ENCODE data around the gene INAFM1. TPM values are rescaled to one million over a fixed set of nuclear protein-coding genes. Genes with fewer than 3 reads are reported as not detected.

INAFM1 gene
- total and polyA plus RNA-seq, 10 donors: 3.9 to 19.8 (median 12.1) TPM

GRCh38 chr19:47323409-47323808, 48.7 kb downstream of the INAFM1 start:
- intact Hi-C loops (cut with DNase I; ENCODE audit: low total_unique reads): no loop called here
- DNase-seq: no peak
- no peak for TF ChIP-seq CTCF (IDR thresholded peaks at IDR 0.05 in 8 of 11, conservative IDR thresholded peaks at IDR 0.05 in 3 of 11)
- TF ChIP-seq POLR2AphosphoS5 (IDR thresholded peaks at IDR 0.05): peak in 1 of 3 donors; percentile 5
- TF ChIP-seq POLR2A (IDR thresholded peaks at IDR 0.05): no peak
- Histone ChIP-seq H3K4me1 (peaks cover 0 to 30% (median 8%) of the 10 kb centered on the region in 6 donors), H3K27me3 (replicated peaks in 1 of 7) (peaks cover 0 to 43% (median 6%) of the 10 kb centered on the region in 7 donors), H3K36me3 (peaks cover 0 to 34% (median 2%) of the 10 kb centered on the region in 6 donors), H3K27ac (peak overlapping the region in 7 of 8 donors; percentile 41 to 86 (median 80)), H3K9me3 (peaks cover 0 to 5% (median 0%) of the 10 kb centered on the region in 8 donors), H3K4me3 (peak overlapping the region in 2 of 8 donors; percentile 4 to 55)
- WGBS, 5 donors: 70 to 87% (median 83%) methylated on average over 8 of the region's 8 CpGs

- Histone ChIP-seq H3K27ac (peak overlapping the region in 7 of 8 donors; percentile 54 to 86 (median 80)), H3K27me3 (replicated peaks in 1 of 7) (peaks cover 0 to 38% (median 6%) of the 10 kb centered on the region in 7 donors), H3K4me1 (peaks cover 0 to 30% (median 8%) of the 10 kb centered on the region in 6 donors), H3K36me3 (peaks cover 0 to 30% (median 2%) of the 10 kb centered on the region in 6 donors), H3K9me3 (peaks cover 0 to 5% (median 0%) of the 10 kb centered on the region in 8 donors), H3K4me3 (peak overlapping the region in 2 of 8 donors; percentile 5 to 55)
- no peak for TF ChIP-seq POLR2AphosphoS5 (IDR thresholded peaks at IDR 0.05)
- TF ChIP-seq CTCF (IDR thresholded peaks at IDR 0.05 in 8 of 11, conservative IDR thresholded peaks at IDR 0.05 in 3 of 11): no peak
- no peak for TF ChIP-seq POLR2A (IDR thresholded peaks at IDR 0.05)
- WGBS, 5 donors: 77 to 87% (median 80%) methylated on average over 12 of the region's 12 CpGs
- intact Hi-C loops (cut with DNase I; ENCODE audit: low total_unique reads): no loop called here
- DNase-seq: no peak
Observed at GRCh38 chr19:47323872-47324271, 49.2 kb downstream of the INAFM1 start.

GRCh38 chr19:47324502-47324901, 49.8 kb downstream of the INAFM1 start:
- Histone ChIP-seq H3K9me3 (peaks cover 0 to 5% (median 0%) of the 10 kb centered on the region in 8 donors), H3K27ac (peak overlapping the region in 7 of 8 donors; percentile 54 to 86 (median 80)), H3K27me3 (replicated peaks in 1 of 7) (peaks cover 0 to 37% (median 6%) of the 10 kb centered on the region in 7 donors), H3K4me3 (peak overlapping the region in 1 of 8 donors; percentile 55), H3K36me3 (peaks cover 0 to 23% (median 2%) of the 10 kb centered on the region in 6 donors), H3K4me1 (peaks cover 0 to 29% (median 8%) of the 10 kb centered on the region in 6 donors)
- WGBS, 5 donors: 30 to 45% (median 36%) methylated on average over 9 of the region's 9 CpGs
- peak; percentile 84 for DNase-seq
- peak in 2 of 3 donors; percentile 60 to 91 for TF ChIP-seq POLR2AphosphoS5 (IDR thresholded peaks at IDR 0.05)
- no peak for TF ChIP-seq CTCF (IDR thresholded peaks at IDR 0.05 in 8 of 11, conservative IDR thresholded peaks at IDR 0.05 in 3 of 11)
- intact Hi-C loops (cut with DNase I; ENCODE audit: low total_unique reads): no loop called here

Small RNA genes within 50 kb of the gene (microRNA-seq; reads per million reads assigned to microRNA genes)
- gene MIR3190: 0 reads per million in 3 donors
- gene MIR3191: 0 reads per million in 3 donors

Small RNA genes within 50 kb of the gene (small RNA-seq; reads per million reads assigned to genes)
- gene MIR3190: 0 reads per million in 4 donors

Other genes with a start within 250 kb of the INAFM1 start
- 10 to 100 TPM; 23.6 to 31.0 (median 26.3) TPM for gene TMEM160, start 226.3 kb upstream of the INAFM1 start, total RNA-seq
- 10 to 100 TPM in 2 of 3 donors, 1 to 10 TPM in 1; 7.4 to 20.5 (median 10.1) TPM for gene TMEM160, start 226.3 kb upstream of the INAFM1 start, polyA plus RNA-seq
- gene ZC3H4, start 161.1 kb upstream of the INAFM1 start, total RNA-seq: 10 to 100 TPM; 26.8 to 68.7 (median 44.1) TPM
- 10 to 100 TPM in 1 of 3 donors, 1 to 10 TPM in 2; 6.0 to 14.2 (median 7.5) TPM for gene ZC3H4, start 161.1 kb upstream of the INAFM1 start, polyA plus RNA-seq
- gene SAE1, start 144.1 kb upstream of the INAFM1 start, total RNA-seq: 10 to 100 TPM; 42.7 to 72.4 (median 59.5) TPM
- 10 to 100 TPM; 28.1 to 53.3 (median 43.9) TPM for gene SAE1, start 144.1 kb upstream of the INAFM1 start, polyA plus RNA-seq
- gene BBC3, start 43.7 kb upstream of the INAFM1 start, total RNA-seq: 10 to 100 TPM in 6 of 7 donors, 1 to 10 TPM in 1; 6.3 to 17.0 (median 11.3) TPM
- gene BBC3, start 43.7 kb upstream of the INAFM1 start, polyA plus RNA-seq: 10 to 100 TPM in 1 of 3 donors, 1 to 10 TPM in 2; 7.1 to 12.6 (median 9.5) TPM
- 10 to 100 TPM; 13.0 to 43.0 (median 32.6) TPM for gene CCDC9, start 18.4 kb upstream of the INAFM1 start, total RNA-seq
- 10 to 100 TPM; 11.0 to 38.7 (median 15.9) TPM for gene CCDC9, start 18.4 kb upstream of the INAFM1 start, polyA plus RNA-seq
- 100 to 1,000 TPM in 1 of 7 donors, 10 to 100 TPM in 6; 33.1 to 124 (median 64.0) TPM for gene C5AR1, start 35.0 kb downstream of the INAFM1 start, total RNA-seq
- gene C5AR1, start 35.0 kb downstream of the INAFM1 start, polyA plus RNA-seq: 1 to 10 TPM; 4.0 to 9.4 (median 4.6) TPM
- gene C5AR2, start 57.3 kb downstream of the INAFM1 start, total RNA-seq: 10 to 100 TPM; 24.7 to 55.7 (median 28.3) TPM
- 1 to 10 TPM; 1.3 to 2.7 (median 1.5) TPM for gene C5AR2, start 57.3 kb downstream of the INAFM1 start, polyA plus RNA-seq
- gene DHX34, start 74.4 kb downstream of the INAFM1 start, total RNA-seq: 10 to 100 TPM; 19.5 to 34.8 (median 27.0) TPM
- 10 to 100 TPM in 2 of 3 donors, 1 to 10 TPM in 1; 8.4 to 18.5 (median 13.1) TPM for gene DHX34, start 74.4 kb downstream of the INAFM1 start, polyA plus RNA-seq
- 10 to 100 TPM in 1 of 7 donors, 1 to 10 TPM in 6; 4.3 to 10.4 (median 8.1) TPM for gene MEIS3, start 144.6 kb downstream of the INAFM1 start, total RNA-seq
- gene MEIS3, start 144.6 kb downstream of the INAFM1 start, polyA plus RNA-seq: 1 to 10 TPM; 5.0 to 6.7 (median 6.2) TPM
- not detected for gene SLC8A2, start 197.0 kb downstream of the INAFM1 start, total RNA-seq
- gene SLC8A2, start 197.0 kb downstream of the INAFM1 start, polyA plus RNA-seq: under 1 TPM in 2 of 3 donors, not detected in 1; 0.02 to 0.19 TPM
- gene KPTN, start 209.3 kb downstream of the INAFM1 start, total RNA-seq: 10 to 100 TPM in 2 of 7 donors, 1 to 10 TPM in 5; 3.9 to 12.4 (median 7.4) TPM
- gene KPTN, start 209.3 kb downstream of the INAFM1 start, polyA plus RNA-seq: 10 to 100 TPM; 15.0 to 36.3 (median 25.7) TPM
- 100 to 1,000 TPM in 3 of 7 donors, 10 to 100 TPM in 4; 85.8 to 171 (median 98.1) TPM for gene NAPA, start 240.2 kb downstream of the INAFM1 start, total RNA-seq
- 10 to 100 TPM; 51.3 to 64.1 (median 56.6) TPM for gene NAPA, start 240.2 kb downstream of the INAFM1 start, polyA plus RNA-seq

All from spleen (tissue), 11 donors.